ENCODE measurements around the gene NOSIP. TPM values are rescaled to one million over a fixed set of nuclear protein-coding genes. Genes with fewer than 3 reads are reported as not detected.
A peak's percentile ranks its signal among the peaks of the same experiment; 100 is the strongest.

Gene NOSIP
- total RNA-seq, 1 donor from 2014 or later: 51.3 TPM

DNA sequence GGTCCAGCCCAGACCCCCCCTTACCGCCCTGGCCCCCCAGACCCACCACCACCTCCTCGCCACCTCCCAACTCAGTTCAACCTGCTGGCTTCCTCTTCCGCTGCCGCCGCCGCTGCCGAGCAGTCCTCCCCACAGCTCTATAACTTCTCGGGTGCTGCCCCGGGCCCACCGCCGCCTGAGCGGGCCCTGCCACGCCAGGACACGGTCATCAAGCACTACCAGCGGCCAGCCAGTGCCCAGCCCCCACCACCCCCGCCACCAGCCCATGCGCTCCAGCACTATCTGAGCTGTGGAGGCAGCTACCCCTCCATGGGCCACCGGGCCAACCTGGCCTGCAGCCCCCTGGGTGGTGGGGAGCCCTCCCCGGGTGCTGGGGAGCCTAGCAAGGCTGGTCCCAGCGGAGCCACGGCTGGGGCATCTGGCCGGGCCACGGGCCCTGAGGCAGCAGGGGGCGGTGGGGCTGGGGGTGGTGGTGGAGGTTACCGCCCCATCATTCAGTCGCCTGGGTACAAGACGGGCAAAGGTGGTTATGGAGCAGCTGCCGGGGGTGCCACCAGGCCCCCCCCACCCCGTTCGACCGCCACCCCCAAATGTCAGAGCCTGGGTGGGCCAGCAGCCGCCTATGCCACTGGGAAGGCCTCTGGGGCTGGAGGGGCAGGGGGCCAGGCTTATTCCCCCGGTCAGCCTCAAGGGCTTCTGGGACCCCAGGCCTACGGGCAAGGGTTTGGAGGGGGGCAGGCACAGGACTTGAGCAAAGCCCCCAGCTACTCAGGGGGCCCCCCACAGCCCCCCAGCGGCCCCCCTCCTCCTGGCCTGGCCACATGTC, 14.8 kb upstream of the NOSIP start:
- no peak for DNase-seq (ENCODE audit: low read depth)

GRCh38 chr19:49594157-49594992, 14.0 kb upstream of the NOSIP start:
- DNase-seq (ENCODE audit: low read depth): no peak

- peak; percentile 91 for DNase-seq (ENCODE audit: low read depth)
These were observed 13.1 kb upstream of the NOSIP start for GRCh38 chr19:49593233-49594113.

DNA sequence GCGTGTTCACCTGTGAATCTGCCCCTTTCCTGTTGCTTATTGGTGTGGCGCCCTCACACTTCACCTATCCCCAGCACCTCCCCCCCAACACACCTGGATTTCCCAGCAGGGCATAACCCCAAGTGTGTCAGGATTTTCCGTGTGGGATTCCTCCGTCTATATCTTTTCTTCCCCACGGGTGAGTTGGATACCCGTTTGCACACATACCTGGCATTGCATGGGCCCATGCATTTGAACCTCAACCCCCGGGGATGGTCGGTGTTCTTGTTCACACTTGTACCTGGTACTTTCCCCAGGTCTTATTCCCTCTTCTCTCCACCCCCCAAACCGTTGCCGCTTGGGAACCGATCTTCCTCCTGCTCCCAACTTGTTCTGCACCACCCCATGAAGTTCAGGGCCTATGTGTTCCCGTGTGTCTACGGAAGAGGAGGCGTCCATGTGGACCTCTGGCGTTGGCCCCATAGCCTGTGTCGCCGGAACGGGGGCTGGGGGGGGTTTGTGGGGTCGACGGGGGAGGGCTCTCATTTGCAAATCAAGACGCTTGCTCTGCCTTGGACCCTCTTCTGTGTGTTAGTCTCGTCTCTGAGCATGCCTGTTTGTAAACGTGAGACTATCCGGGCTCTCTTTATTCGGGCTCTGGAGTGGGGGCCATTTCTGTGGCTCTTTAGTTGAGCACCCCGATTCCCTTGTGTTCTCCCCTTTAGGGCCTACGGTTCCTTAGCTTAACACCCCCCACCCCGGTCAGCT, 12.3 kb upstream of the NOSIP start:
- DNase-seq (ENCODE audit: low read depth): peak; percentile 11

DNA sequence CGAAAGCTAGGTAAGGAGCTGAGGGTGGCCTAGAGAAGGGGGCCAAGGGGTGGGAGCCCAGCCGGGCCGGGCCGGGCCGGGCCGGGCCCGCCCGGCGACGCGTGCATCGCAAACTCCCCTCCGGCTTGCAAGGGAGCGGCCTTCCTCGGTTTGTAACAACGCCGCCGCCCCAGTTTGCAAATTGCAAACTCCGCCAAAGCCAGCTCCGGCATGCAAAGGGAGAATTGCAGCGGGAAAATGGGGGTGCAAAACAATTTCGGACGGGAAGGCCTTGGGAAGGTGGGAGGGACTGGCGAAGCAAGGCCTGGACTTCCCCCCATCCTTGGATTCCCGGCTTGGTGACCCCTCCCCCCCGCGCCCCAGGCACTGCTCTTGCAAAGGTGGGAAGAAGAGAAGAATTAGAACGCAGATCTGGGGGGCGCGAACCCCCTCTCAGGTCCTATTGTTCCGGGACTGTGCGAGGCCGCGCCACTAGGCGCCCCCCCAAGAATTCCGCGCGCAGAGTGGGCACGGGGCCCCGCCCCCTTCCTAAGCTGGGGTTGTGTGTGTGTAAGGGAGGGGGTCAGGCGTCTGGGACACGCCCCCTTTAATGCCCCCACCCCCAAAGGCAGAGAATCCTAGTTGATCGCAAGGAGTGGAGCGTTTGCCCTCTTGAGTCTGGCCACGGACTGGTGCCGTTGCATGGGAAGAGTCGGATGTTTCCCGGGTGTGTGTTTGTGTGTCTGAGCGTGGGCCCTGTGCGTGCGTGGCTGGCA, 11.6 kb upstream of the NOSIP start:
- peak; percentile 42 for DNase-seq (ENCODE audit: low read depth)

DNA sequence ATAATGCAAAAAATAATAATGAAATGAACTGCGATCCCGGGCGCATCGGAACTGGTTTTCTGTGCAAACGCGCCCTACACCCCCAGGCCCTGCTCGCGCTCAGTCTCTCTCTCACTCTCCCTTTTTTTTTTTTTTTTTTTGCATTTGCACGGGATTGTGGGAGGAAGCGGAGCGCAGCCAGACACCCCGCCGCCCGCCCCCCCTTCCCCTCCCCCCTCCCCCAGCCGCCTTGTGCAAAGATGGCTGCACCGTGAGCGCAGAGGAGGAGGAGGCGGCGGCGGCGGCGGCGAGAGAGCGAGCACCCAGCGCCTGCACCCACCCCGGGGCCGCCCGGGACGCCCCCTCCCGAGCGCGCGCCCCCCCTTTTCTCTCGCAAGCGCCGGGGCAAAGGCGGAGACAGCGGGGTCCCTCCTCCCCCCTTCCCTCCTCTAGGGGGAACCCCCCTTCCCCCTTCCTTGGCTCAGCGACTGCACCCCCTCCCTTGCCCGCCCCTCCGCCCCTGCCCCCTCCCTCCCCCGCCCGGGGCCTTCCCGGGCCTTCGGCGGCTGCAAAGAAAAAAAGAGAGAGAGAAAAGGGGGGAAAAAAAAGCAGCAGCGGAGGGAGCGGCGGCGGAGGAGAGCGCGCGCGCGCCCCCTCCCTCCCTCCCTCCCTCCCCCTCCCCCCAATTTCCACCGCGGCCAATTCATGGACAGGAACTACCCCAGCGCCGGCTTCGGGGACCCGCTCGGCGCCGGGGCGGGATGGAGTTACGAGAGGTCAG, 10.8 kb upstream of the NOSIP start, which contains the start of gene PRR12:
Gene PRR12 (plus strand): TSS at position 212 of the 760 bp plus-strand sequence. CDS start 473 bp downstream, at position 685.
- peak; percentile 67 for DNase-seq (ENCODE audit: low read depth)

GRCh38 chr19:49590071-49590970, 10.0 kb upstream of the NOSIP start:
- peak; percentile 90 for DNase-seq (ENCODE audit: low read depth)

DNA sequence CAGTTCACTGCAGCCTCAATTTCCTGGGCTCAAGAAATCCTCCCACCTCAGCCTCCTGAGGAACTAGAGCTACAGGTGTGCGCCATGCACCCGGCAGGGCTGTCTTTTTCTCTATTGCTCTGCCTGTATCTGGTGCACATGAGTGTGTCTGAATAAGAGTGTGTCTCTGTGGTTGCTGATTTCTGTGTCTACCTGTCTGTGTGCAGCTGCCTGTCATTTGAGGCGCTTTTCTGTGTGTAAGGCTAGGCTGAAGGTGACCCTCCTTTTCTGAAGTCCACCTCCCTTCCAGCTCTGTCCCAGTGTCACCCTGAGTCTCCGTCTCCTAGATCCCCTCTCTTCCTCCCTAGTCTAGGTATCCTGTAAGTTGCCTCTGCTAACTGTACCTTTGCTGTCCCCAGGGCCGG, 9.1 kb upstream of the NOSIP start:
- DNase-seq (ENCODE audit: low read depth): no peak

DNA sequence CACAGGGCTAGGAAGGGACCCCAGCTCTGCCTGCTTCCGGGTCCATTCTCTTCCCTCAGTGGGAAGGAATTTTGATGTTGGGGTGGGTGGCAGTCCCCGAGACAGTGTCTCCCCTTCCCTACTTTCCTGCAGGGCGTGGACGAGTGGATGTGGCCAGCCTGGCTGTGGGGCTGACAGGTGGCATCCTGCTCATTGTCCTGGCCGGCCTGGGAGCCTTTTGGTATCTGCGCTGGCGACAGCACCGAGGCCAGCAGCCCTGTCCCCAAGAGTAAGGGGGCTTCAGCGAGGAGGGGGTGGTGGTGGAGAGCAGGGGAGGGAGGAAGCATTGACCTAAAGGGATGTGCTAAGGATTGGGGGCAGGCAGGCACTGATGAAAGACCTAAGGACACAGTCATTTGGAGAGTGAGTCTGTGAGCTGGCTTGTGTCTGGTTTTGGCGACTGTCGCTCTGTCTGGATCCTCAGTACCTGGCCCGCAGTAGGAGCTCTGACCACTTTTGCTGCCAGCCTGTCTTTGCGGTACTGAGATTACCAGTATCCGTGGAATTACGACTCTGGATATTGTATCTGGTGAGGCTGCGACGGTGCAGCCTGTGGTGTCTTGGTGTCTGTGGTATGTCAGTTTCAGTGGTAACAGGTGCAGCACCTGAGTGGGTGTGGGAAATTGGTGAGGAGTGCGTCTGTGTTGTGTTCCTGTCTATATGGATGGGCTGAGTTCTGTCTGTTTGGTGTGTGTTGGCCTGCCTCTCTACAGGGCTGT, 8.2 kb upstream of the NOSIP start:
- DNase-seq (ENCODE audit: low read depth): no peak

DNA sequence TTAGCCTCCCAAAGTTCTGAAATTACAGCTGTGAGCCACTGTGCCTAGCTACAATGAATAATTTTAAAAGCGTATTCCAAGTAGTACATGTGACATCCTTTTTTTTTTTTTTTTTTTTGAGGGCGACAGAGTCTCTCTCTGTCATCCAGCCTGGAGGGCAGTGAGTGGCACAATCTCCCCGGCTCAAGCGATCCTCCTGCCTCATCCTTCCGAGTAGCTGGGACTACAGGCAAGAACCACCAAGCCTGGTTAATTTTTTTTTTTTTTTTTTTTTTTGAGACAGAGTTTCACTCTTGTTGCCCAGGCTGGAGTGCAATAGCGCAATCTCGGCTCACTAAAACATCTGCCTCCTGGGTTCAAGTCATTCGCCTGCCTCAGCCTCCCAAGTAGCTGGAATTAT, 6.9 kb upstream of the NOSIP start:
- DNase-seq (ENCODE audit: low read depth): no peak

GRCh38 chr19:49585023-49585422, 4.7 kb upstream of the NOSIP start:
- no peak for DNase-seq (ENCODE audit: low read depth)

GRCh38 chr19:49583239-49583638, 2.9 kb upstream of the NOSIP start:
- DNase-seq (ENCODE audit: low read depth): no peak

- no peak for DNase-seq (ENCODE audit: low read depth)
These were observed 702 bp upstream of the NOSIP start, which contains the start of gene PRRG2 for GRCh38 chr19:49581007-49581508. Gene PRRG2, plus strand, starts transcription at chr19:49581316. Its CDS starts 1,904 bp downstream, at chr19:49583220.

GRCh38 chr19:49579947-49580263, 451 bp downstream of the NOSIP start:
- no peak for DNase-seq (ENCODE audit: low read depth)

DNA sequence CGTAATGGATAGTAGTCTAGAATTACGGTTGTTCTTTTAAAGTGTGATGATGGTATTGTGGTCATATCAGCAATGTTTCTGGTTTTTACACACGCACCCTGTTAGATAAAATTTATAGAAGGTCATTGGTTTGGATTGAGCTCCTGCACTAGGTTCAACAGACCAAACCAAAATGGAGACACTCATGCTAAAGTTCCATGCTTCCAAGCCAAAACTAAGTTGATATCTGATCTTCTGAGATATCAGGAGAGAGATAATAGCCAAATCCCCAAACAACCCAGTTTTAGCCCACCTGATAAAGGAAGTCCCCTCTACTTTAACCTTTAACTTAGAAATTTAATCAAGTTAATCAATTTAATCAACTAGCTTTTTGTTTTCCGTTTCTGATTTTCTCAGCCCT, 1.2 kb downstream of the NOSIP start:
- DNase-seq (ENCODE audit: low read depth): no peak

GRCh38 chr19:49574206-49574755, 6.1 kb downstream of the NOSIP start:
- DNase-seq (ENCODE audit: low read depth): no peak

DNA sequence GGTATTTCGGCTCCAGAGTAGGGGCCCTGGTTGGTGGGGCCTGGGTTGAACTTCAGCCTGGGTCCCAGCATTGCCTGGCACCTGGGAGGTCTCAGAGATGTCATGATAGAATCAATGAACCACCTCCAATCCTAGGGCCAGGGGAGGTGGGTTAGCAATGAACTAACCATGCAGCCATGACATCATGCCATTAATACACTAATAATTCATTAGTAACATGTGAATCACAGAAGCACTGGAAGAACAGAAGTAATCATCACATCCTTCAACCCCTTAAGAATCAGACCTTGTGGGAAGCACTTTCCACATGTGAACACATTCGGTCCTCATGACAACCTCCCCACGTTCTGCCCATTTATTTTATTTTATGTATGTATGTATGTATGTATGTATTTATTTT, 6.9 kb downstream of the NOSIP start:
- DNase-seq (ENCODE audit: low read depth): no peak

Measured in myocyte (in vitro differentiated cells).